GM12878 (cell line): ENCODE results near the gene GRIK4. TPM values are rescaled to one million over a fixed set of nuclear protein-coding genes. Genes with fewer than 3 reads are reported as not detected.
"Not testable (repeated sequence)": the region's sequence is repeated elsewhere in the genome, so short reads cannot be mapped to it uniquely, and the experiment has no call there.

Source experiments
- ATAC-seq: fragments of 200-7000 bp; cut with Tn5 transposase; 3 replicates; pipeline ENCODE4 v1.9.1; 2020; ENCODE audit warnings: mild to moderate bottlenecking, moderate library complexity
- BruUV-seq: library from RNA; stranded (reverse); fragments of 400-500 nt; replicated peaks from 2 replicates; lab custom pipeline; 2021; lab: Mats Ljungman, UMichigan
- CTCF ChIA-PET: fragments of 300-600 bp; sonication (Branson Sonifier 250); formaldehyde crosslinking; extraction: SDS; loops from one replicate; lab custom pipeline; 2021; ENCODE audit warnings: inconsistent platforms; lab: Yijun Ruan, JAX
- POLR2A ChIA-PET: fragments of 350-600 bp; formaldehyde crosslinking; extraction: SDS; loops from one replicate; lab custom pipeline; 2021; ENCODE audit warnings: inconsistent platforms; lab: Charles Lee
- RAD21 ChIA-PET: fragments of 300-600 bp; sonication (Branson Sonifier 250); formaldehyde crosslinking; loops from one replicate; lab custom pipeline; 2023; ENCODE audit warnings: antibody characterized with exemption; ENCODE audit not compliant: unreplicated experiment; lab: Charles Lee
- SMC1A ChIA-PET: fragments of 300-600 bp; sonication (Branson Sonifier 250); formaldehyde crosslinking; loops from one replicate; lab custom pipeline; 2023; ENCODE audit not compliant: unreplicated experiment, uncharacterized antibody; lab: Charles Lee
- DNase-seq: peaks from one replicate; pipeline ENCODE4 v3.0.0-alpha.2; 2011; ENCODE audit warnings: low read depth, low spot score
- FAIRE-seq: peaks from 3 replicates; lab custom pipeline; 2011; peaks lifted over from hg19 to GRCh38; lab: Jason Lieb, UNC
- H2AFZ ChIP-seq: 2 replicates; pipeline ENCODE4 v1.6.0; 2011; ENCODE audit warnings: low read depth, low read length, control low read depth; ENCODE audit not compliant: control insufficient read depth
- H3K27ac ChIP-seq: 2 replicates; pipeline ENCODE4 v1.5.1; 2011; ENCODE audit warnings: control low read depth; ENCODE audit not compliant: control insufficient read depth, insufficient read depth
- H3K27me3 ChIP-seq, 2 experiments: replicated peaks in 1 of 2; 2 replicates each; pipeline versions ENCODE4 v1.6.0 to v1.6.1; 2011; ENCODE audit warnings: low read length in 1 of 2; ENCODE audit not compliant: control insufficient read depth in 2 of 2, insufficient read depth in 2 of 2
- H3K36me3 ChIP-seq, 2 experiments: 2 replicates each; pipeline ENCODE4 v1.5.1; 2011; ENCODE audit warnings: low read length in 1 of 2; ENCODE audit not compliant: control insufficient read depth in 2 of 2, insufficient read depth in 2 of 2
- H3K4me1 ChIP-seq: 2 replicates; pipeline ENCODE4 v1.6.1; 2011; ENCODE audit warnings: mild to moderate bottlenecking, low read length, moderate library complexity, mixed read lengths; ENCODE audit not compliant: control insufficient read depth, insufficient read depth
- H3K4me2 ChIP-seq: 2 replicates; pipeline ENCODE4 v1.6.0; 2011; ENCODE audit warnings: control low read depth; ENCODE audit not compliant: control insufficient read depth, insufficient read depth
- H3K4me3 ChIP-seq: fragments of 200-600 bp; sonication (generic); 2 replicates; pipeline ENCODE4 v1.5.1; 2016
- H3K79me2 ChIP-seq: 2 replicates; pipeline ENCODE4 v1.6.0; 2011; ENCODE audit warnings: low read length; ENCODE audit not compliant: control insufficient read depth, insufficient read depth
- H3K9ac ChIP-seq: 2 replicates; pipeline ENCODE4 v1.8.0; 2011; ENCODE audit warnings: low read length, control low read depth, mixed read lengths; ENCODE audit not compliant: control insufficient read depth, insufficient read depth
- H3K9me3 ChIP-seq: replicated peaks from 3 replicates; pipeline ENCODE4 v1.5.1; 2011; ENCODE audit warnings: mild to moderate bottlenecking, low read length; ENCODE audit not compliant: control insufficient read depth, insufficient read depth
- H4K20me1 ChIP-seq: 2 replicates; pipeline ENCODE4 v1.6.0; 2011; ENCODE audit not compliant: control insufficient read depth, insufficient read depth
- BHLHE40 ChIP-seq, 2 experiments: fragments of 450-650 bp in 1 of 2; IDR thresholded peaks; 2 replicates each; pipeline ENCODE4 v1.6.1; 2011 to 2017; ENCODE audit warnings: low read depth in 2 of 2, borderline replicate concordance in 1 of 2, improper control_type of control experiment in 1 of 2, low read length in 1 of 2, mild to moderate bottlenecking in 1 of 2
- CBX3 ChIP-seq: fragments of 200-600 bp; sonication (generic); IDR thresholded peaks from 2 replicates; pipeline ENCODE4 v1.6.1; 2016; ENCODE audit warnings: low read depth, borderline replicate concordance
- CHD4 ChIP-seq: fragments of 200-600 bp; sonication (generic); IDR thresholded peaks from 2 replicates; pipeline ENCODE4 v1.6.1; 2016; ENCODE audit warnings: mild to moderate bottlenecking
- DPF2 ChIP-seq: fragments of 450-650 bp; IDR thresholded peaks from 2 replicates; pipeline ENCODE4 v1.6.1; 2017; ENCODE audit warnings: mild to moderate bottlenecking
- HDAC6 ChIP-seq: fragments of 200-600 bp; sonication (generic); IDR thresholded peaks from one replicate; pipeline ENCODE4 v1.8.0; 2017; ENCODE audit warnings: antibody characterized with exemption; ENCODE audit not compliant: unreplicated experiment
- HDGF ChIP-seq: fragments of 450-650 bp; IDR thresholded peaks from 2 replicates; pipeline ENCODE4 v1.6.1; 2016; ENCODE audit warnings: antibody characterized with exemption
- JUNB ChIP-seq: IDR thresholded peaks from 2 replicates; pipeline ENCODE4 v1.6.1; 2016; ENCODE audit warnings: antibody characterized with exemption, mild to moderate bottlenecking
- NR2F1 ChIP-seq: fragments of 450-650 bp; conservative IDR thresholded peaks from 2 replicates; pipeline ENCODE4 v1.6.1; 2017; ENCODE audit warnings: mild to moderate bottlenecking
- RCOR1 ChIP-seq: conservative IDR thresholded peaks from 2 replicates; pipeline ENCODE4 v1.6.1; 2012; ENCODE audit warnings: low read depth, low read length, improper control_type of control experiment
- ZBED1 ChIP-seq: IDR thresholded peaks from 2 replicates; pipeline ENCODE4 v1.6.1; 2016; ENCODE audit warnings: borderline replicate concordance
- ZBTB33 ChIP-seq: fragments of 450-650 bp; IDR thresholded peaks from 2 replicates; pipeline ENCODE4 v1.6.1; 2017; ENCODE audit warnings: mild to moderate bottlenecking
- WGBS: methylation state at CpG from one replicate; pipeline ENCODE4 v1.1.6; 2016; ENCODE audit warnings: low lambda C conversion rate; ENCODE audit not compliant: insufficient replicate concordance, insufficient coverage; ENCODE audit errors: missing lambda C conversion rate; 5-methylcytosine and 5-hydroxymethylcytosine counted together
- in situ Hi-C: fragments of 300-500 bp; cut with MboI; formaldehyde crosslinking; loops from 9 replicates; pipeline ENCODE4 v1.14.3; 2018; ENCODE audit warnings: mixed read lengths
- intact Hi-C: fragments of 100-400 bp; cut with micrococcal nuclease; formaldehyde crosslinking; loops from one replicate; pipeline ENCODE4 v1.14.2; 2022; ENCODE audit not compliant: unreplicated experiment
- polyA plus RNA-seq, 11 experiments: library from polyadenylated mRNA; depleted of rRNA in 4 of 11; unstranded in 6 of 11; stranded (reverse) in 5 of 11; fragments of >200 nt; fragmentation: Nextera tagmentation in 4 of 11; fragmentation: Illumina TruSeq in 1 of 11; extraction: Ambion mirVana in 4 of 11; extraction: Trizol in 1 of 11; gene quantifications; 1 replicate in 1 of 11; 2 replicates in 10 of 11; pipeline versions ENCODE4 v1.2.1 to v1.2.3, GENCODE V29; 2011 to 2016; ENCODE audit warnings: inconsistent platforms in 2 of 11, missing spikeins in 2 of 11, low read depth in 1 of 11
- total RNA-seq, 4 experiments: library from RNA; depleted of rRNA in 3 of 4; stranded (reverse); fragments of >200 nt in 3 of 4; fragmentation: Illumina TruSeq in 1 of 4; extraction: Trizol in 1 of 4; gene quantifications; 2 replicates each; pipeline versions ENCODE4 v1.2.1 to v1.2.3, GENCODE V29; 2013 to 2021
- TF ChIP-seq, protein P1 (sequence below): fragments of 450-650 bp; formaldehyde crosslinking; IDR thresholded peaks from 2 replicates; pipeline ENCODE4 v1.4.0; 2020; ENCODE audit warnings: mild to moderate bottlenecking, moderate library complexity
- TF ChIP-seq, protein P2 (sequence below): IDR thresholded peaks from 2 replicates; pipeline ENCODE4 v1.6.1; 2011; ENCODE audit warnings: low read depth, low read length, improper control_type of control experiment, borderline replicate concordance

GRIK4 gene
- total and polyA plus RNA-seq, 10 of the 15 experiments (the other 5 are each of a cell fraction or from before 2014, with no cell fraction given) = 0.33 to 3.6 (median 0.72) TPM

DNA sequence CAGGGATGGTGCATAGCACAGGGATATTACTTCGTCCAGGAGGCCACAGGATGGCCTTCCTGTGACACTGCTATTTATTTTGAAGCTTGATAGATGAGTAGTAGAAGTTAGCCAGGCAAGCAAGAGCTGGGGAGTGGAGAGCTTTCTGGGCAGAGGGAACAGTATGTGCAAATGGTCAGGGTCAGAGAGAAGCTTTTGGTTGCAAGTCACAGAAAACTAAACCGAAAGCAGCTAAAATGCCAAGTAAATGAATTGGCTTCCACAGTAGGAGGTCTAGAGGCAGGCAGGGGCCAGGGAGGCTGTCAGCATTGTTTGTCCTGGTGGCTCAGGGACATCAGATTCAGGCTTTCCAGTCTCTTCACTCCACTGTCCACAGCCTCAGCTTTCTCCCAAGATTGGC lies 247.5 kb downstream of the GRIK4 start:
- ChIA-PET SMC1A (no interaction called here), RAD21 (no interaction called here), CTCF (interaction anchor here (1.8 kb wide), 1 partner anchor 43 kb away, joined by 6 read pairs; no protein-coding TSS in a partner anchor), POLR2A (no interaction called here)
- no peaks in the 10 kb centered on the region for H3K36me3 ChIP-seq
- no peaks in the 10 kb centered on the region for H3K27me3 ChIP-seq
- no peak for FAIRE-seq
- TF ChIP-seq NR2F1 (no peak), ZBTB33 (no peak), JUNB (no peak), CBX3 (no peak), HDGF (no peak), HDAC6 (no peak), BHLHE40 (IDR thresholded peaks at IDR 0.05; ENCODE audit: borderline replicate concordance in 1 of 2, low read depth in 2 of 2, low read length in 1 of 2) (no peak), CHD4 (no peak), DPF2 (no peak), ZBED1 (no peak), RCOR1 (no peak)
- TF ChIP-seq, protein P1, sequence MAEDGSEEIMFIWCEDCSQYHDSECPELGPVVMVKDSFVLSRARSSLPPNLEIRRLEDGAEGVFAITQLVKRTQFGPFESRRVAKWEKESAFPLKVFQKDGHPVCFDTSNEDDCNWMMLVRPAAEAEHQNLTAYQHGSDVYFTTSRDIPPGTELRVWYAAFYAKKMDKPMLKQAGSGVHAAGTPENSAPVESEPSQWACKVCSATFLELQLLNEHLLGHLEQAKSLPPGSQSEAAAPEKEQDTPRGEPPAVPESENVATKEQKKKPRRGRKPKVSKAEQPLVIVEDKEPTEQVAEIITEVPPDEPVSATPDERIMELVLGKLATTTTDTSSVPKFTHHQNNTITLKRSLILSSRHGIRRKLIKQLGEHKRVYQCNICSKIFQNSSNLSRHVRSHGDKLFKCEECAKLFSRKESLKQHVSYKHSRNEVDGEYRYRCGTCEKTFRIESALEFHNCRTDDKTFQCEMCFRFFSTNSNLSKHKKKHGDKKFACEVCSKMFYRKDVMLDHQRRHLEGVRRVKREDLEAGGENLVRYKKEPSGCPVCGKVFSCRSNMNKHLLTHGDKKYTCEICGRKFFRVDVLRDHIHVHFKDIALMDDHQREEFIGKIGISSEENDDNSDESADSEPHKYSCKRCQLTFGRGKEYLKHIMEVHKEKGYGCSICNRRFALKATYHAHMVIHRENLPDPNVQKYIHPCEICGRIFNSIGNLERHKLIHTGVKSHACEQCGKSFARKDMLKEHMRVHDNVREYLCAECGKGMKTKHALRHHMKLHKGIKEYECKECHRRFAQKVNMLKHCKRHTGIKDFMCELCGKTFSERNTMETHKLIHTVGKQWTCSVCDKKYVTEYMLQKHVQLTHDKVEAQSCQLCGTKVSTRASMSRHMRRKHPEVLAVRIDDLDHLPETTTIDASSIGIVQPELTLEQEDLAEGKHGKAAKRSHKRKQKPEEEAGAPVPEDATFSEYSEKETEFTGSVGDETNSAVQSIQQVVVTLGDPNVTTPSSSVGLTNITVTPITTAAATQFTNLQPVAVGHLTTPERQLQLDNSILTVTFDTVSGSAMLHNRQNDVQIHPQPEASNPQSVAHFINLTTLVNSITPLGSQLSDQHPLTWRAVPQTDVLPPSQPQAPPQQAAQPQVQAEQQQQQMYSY = no peak
- TF ChIP-seq, protein P2, sequence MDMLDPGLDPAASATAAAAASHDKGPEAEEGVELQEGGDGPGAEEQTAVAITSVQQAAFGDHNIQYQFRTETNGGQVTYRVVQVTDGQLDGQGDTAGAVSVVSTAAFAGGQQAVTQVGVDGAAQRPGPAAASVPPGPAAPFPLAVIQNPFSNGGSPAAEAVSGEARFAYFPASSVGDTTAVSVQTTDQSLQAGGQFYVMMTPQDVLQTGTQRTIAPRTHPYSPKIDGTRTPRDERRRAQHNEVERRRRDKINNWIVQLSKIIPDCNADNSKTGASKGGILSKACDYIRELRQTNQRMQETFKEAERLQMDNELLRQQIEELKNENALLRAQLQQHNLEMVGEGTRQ = no peak
- no peaks in the 10 kb centered on the region for H4K20me1 ChIP-seq
- H3K4me3 ChIP-seq = no peak overlapping the region
- H3K4me2 ChIP-seq = no peak overlapping the region
- no peak for DNase-seq
- intact Hi-C loops = no loop called here
- H3K79me2 ChIP-seq = no peaks in the 10 kb centered on the region
- H3K27ac ChIP-seq = no peak overlapping the region
- H3K9ac ChIP-seq = no peak overlapping the region
- 7% methylated on average over 2 of the region's 2 CpGs for WGBS
- no peaks in the 10 kb centered on the region for H3K4me1 ChIP-seq
- H3K9me3 ChIP-seq = no peaks in the 10 kb centered on the region
- ATAC-seq = peak; percentile 38
- no peak overlapping the region for H2AFZ ChIP-seq
- in situ Hi-C loops = no loop called here
- BruUV-seq = no TSS peak

DNA sequence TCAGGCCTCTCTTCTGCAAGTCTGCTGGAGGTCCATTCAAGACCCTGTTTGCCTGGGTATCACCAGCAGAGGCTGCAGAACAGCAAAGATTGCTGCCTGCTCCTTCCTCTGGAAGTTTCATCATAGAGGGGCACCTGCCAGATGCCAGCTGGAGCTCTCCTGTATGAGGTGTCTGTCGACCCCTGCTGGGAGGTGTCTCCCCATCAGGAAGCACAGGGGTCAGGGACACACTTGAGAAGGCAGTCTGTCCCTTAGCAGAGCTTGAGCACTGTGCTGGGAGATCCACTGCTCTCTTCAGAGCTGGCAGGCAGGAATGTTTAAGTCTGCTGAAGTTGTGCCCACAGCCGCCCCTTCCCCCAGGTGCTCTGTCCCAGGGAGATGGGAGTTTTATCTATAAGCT lies 254.2 kb downstream of the GRIK4 start:
- H3K4me3 ChIP-seq, H2AFZ ChIP-seq, POLR2A ChIA-PET, H3K9ac ChIP-seq, H3K4me1 ChIP-seq, H3K36me3 ChIP-seq, FAIRE-seq, ATAC-seq, in situ Hi-C loops, DNase-seq, RAD21 ChIA-PET, H3K4me2 ChIP-seq, H3K79me2 ChIP-seq, CTCF ChIA-PET, intact Hi-C loops, H3K27me3 ChIP-seq, BruUV-seq, H3K27ac ChIP-seq, H4K20me1 ChIP-seq, H3K9me3 ChIP-seq: not testable (repeated sequence)
- SMC1A ChIA-PET = interaction anchor here (1.4 kb wide), 1 partner anchor 8 kb away, joined by 3 read pairs; no protein-coding TSS in a partner anchor
- WGBS = 0% methylated on average over 2 of the region's 2 CpGs
